Measurements from ENCODE around the gene CAPN13. TPM values are rescaled to one million over a fixed set of nuclear protein-coding genes. Genes with fewer than 3 reads are reported as not detected.

CAPN13 gene
- total RNA-seq, 4 donors from 2014 or later: not detected

DNA sequence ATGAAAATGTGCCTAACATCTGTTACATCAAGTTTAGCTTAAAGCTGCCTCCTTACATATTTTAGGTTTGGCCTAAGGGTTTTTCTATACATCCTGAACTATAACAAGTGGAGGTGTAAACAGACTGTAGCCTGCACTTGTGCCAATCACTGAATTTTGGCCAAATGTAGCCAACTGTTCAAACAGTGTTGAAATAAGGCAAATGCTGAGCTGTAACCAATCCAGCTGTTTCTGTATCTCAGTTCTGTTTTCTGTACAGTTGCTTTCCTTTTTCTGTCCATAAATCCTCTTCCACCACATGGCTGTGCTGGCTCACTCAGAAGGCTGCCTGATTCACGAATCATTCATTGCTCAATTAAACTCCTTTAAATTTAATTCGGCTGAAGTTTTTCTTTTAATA, 19.2 kb upstream of the CAPN13 start:
- 60% methylated on average over 2 of the region's 2 CpGs for WGBS
- DNase-seq (ENCODE audit: extremely low spot score): no peak
- intact Hi-C loops (cut with DNase I): no loop called here

GRCh38 chr2:30823452-30823851, 16.2 kb upstream of the CAPN13 start:
- intact Hi-C loops (cut with DNase I): no loop called here
- DNase-seq (ENCODE audit: extremely low spot score): no peak
- H3K9me3 ChIP-seq: peaks cover 0 to 9% (median 2%) of the 10 kb centered on the region in 4 donors
- peaks cover 0 to 3% (median 0%) of the 10 kb centered on the region in 4 donors for H3K4me1 ChIP-seq
- H3K36me3 ChIP-seq: no peaks in the 10 kb centered on the region
- no peak overlapping the region for H3K4me3 ChIP-seq
- TF ChIP-seq POLR2AphosphoS5 (IDR thresholded peaks at IDR 0.05): no peak
- no peak for TF ChIP-seq EP300 (IDR thresholded peaks at IDR 0.05)
- no peak for TF ChIP-seq CTCF (IDR thresholded peaks at IDR 0.05)
- no peak for TF ChIP-seq POLR2A (IDR thresholded peaks at IDR 0.05; ENCODE audit: low read depth)
- H3K27ac ChIP-seq (replicated peaks in 1 of 4): no peak overlapping the region
- WGBS: 77% methylated on average over 9 of the region's 9 CpGs
- peaks cover 0 to 3% (median 0%) of the 10 kb centered on the region in 4 donors for H3K27me3 ChIP-seq

More for the DNA sequence above, 19.2 kb upstream of the CAPN13 start:
- TF ChIP-seq POLR2A (IDR thresholded peaks at IDR 0.05; ENCODE audit: low read depth) (no peak), CTCF (IDR thresholded peaks at IDR 0.05) (no peak), POLR2AphosphoS5 (IDR thresholded peaks at IDR 0.05) (no peak), EP300 (IDR thresholded peaks at IDR 0.05) (no peak)
- Histone ChIP-seq H3K27me3 (peaks cover 0 to 3% (median 0%) of the 10 kb centered on the region in 4 donors), H3K27ac (replicated peaks in 1 of 4) (no peak overlapping the region), H3K36me3 (no peaks in the 10 kb centered on the region), H3K4me1 (peaks cover 0 to 3% (median 0%) of the 10 kb centered on the region in 4 donors), H3K4me3 (no peak overlapping the region), H3K9me3 (peaks cover 0 to 9% (median 2%) of the 10 kb centered on the region in 4 donors)

DNA sequence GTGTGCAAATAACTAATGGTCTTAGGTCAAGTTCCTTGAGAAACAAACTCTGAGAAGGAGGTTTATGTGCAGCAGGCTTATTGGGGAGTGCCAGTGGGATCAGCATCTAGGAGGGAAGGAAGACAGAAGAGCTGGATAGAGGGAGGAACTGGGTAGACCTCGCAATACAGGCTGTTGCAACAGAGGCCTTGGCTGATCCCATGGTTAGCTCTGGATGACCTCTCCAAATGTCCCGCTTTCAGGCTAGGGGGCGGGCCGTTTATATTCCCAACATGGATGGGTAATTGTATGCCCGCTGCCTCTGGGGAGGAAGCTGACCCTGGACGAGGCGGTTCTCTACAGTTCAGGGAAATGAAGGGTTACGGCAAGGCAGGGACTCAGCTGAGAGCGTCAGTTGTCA, 14.7 kb upstream of the CAPN13 start:
- WGBS: 79% methylated on average over 9 of the region's 9 CpGs
- intact Hi-C loops (cut with DNase I): no loop called here
- H3K9me3 ChIP-seq: peaks cover 0 to 7% (median 2%) of the 10 kb centered on the region in 4 donors
- peaks cover 0 to 3% (median 0%) of the 10 kb centered on the region in 4 donors for H3K27me3 ChIP-seq
- no peak overlapping the region for H3K27ac ChIP-seq (replicated peaks in 1 of 4)
- TF ChIP-seq POLR2A (IDR thresholded peaks at IDR 0.05; ENCODE audit: low read depth) (no peak), POLR2AphosphoS5 (IDR thresholded peaks at IDR 0.05) (no peak), EP300 (IDR thresholded peaks at IDR 0.05) (no peak), CTCF (IDR thresholded peaks at IDR 0.05) (no peak)
- no peak overlapping the region for H3K4me3 ChIP-seq
- H3K4me1 ChIP-seq: peaks cover 0 to 3% (median 0%) of the 10 kb centered on the region in 4 donors
- no peak for DNase-seq (ENCODE audit: extremely low spot score)
- H3K36me3 ChIP-seq: no peaks in the 10 kb centered on the region

GRCh38 chr2:30820381-30821055, 13.3 kb upstream of the CAPN13 start:
- H3K4me3 ChIP-seq: no peak overlapping the region
- intact Hi-C loops (cut with DNase I): no loop called here
- DNase-seq (ENCODE audit: extremely low spot score): no peak

More at GRCh38 chr2:30820381-30821055, 13.3 kb upstream of the CAPN13 start:
- TF ChIP-seq CTCF (IDR thresholded peaks at IDR 0.05) (no peak), POLR2A (IDR thresholded peaks at IDR 0.05; ENCODE audit: low read depth) (no peak), POLR2AphosphoS5 (IDR thresholded peaks at IDR 0.05) (no peak), EP300 (IDR thresholded peaks at IDR 0.05) (no peak)
- Histone ChIP-seq H3K36me3 (no peaks in the 10 kb centered on the region), H3K9me3 (no peaks in the 10 kb centered on the region), H3K27ac (replicated peaks in 1 of 4) (no peak overlapping the region), H3K27me3 (peaks cover 0 to 3% (median 0%) of the 10 kb centered on the region in 4 donors), H3K4me1 (peaks cover 0 to 3% (median 0%) of the 10 kb centered on the region in 4 donors)
- 76% methylated on average over 12 of the region's 12 CpGs for WGBS

Data from esophagus muscularis mucosa (tissue), 4 donors.